GM13977 (cell line): ENCODE measurements around the gene SLC7A10.
A peak's percentile ranks its signal among the peaks of the same experiment; 100 is the strongest.

ENCODE experiments used
- DNase-seq: peaks from one replicate; pipeline ENCODE4 v3.0.0; 2012; ENCODE audit warnings: low spot score
- in situ Hi-C: fragments of 300-500 bp; cut with MboI; formaldehyde crosslinking; loops from one replicate; pipeline ENCODE4 v1.12.0; 2022; ENCODE audit warnings: low sequenced_read_pairs, low pct_unique_long_range_greater_than_20kb, mixed read lengths, inconsistent platforms; ENCODE audit not compliant: unreplicated experiment
- TF ChIP-seq, protein P1 (sequence below): IDR thresholded peaks from 2 replicates; pipeline ENCODE4 v1.5.1; 2012; ENCODE audit warnings: mild to moderate bottlenecking, control low read depth; ENCODE audit not compliant: insufficient read depth; ENCODE audit errors: extremely low read depth, missing control alignments

SLC7A10 gene

GRCh38 chr19:33239223-33239975, 13.7 kb upstream of the SLC7A10 start:
- no peak for DNase-seq
- in situ Hi-C loops = loop anchor here (10.0 kb wide), 1 partner anchor 165 kb away; no protein-coding TSS in a partner anchor
- TF ChIP-seq, protein P1, sequence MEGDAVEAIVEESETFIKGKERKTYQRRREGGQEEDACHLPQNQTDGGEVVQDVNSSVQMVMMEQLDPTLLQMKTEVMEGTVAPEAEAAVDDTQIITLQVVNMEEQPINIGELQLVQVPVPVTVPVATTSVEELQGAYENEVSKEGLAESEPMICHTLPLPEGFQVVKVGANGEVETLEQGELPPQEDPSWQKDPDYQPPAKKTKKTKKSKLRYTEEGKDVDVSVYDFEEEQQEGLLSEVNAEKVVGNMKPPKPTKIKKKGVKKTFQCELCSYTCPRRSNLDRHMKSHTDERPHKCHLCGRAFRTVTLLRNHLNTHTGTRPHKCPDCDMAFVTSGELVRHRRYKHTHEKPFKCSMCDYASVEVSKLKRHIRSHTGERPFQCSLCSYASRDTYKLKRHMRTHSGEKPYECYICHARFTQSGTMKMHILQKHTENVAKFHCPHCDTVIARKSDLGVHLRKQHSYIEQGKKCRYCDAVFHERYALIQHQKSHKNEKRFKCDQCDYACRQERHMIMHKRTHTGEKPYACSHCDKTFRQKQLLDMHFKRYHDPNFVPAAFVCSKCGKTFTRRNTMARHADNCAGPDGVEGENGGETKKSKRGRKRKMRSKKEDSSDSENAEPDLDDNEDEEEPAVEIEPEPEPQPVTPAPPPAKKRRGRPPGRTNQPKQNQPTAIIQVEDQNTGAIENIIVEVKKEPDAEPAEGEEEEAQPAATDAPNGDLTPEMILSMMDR = no peak

DNA sequence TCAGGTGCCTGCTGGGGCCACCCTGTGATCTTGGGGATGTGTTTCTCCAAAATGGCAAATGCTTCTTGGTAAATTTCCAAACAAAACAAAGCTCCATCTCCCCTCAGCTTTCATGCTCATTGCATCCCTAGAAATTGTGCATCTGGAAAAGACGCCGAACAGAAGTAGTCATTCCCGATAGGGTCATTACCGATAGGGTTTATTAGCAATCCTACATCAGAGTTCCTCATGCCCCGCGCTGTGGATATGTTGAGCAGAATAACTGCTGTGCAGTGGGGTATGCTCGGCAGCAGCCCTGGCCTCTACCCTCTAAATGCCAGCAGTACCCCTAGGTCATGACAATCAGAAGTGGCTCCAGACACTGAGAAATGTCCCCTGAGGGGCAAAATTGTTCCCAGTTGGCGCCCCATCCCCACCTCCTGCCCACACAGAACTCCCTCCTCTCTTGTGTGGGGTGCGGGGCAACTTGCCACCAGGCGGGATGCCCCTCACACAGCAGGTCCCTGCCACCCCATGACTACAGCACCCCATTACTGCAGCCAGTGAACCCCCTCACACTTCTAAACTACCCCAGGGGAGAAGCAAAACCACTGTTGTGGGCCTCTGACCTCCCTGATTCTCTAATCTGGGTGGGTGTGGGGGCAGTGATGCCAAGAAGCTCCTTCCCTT, 13.0 kb upstream of the SLC7A10 start:
- TF ChIP-seq, protein P1 = no peak
- in situ Hi-C loops = loop anchor here (10.0 kb wide), 1 partner anchor 166 kb away; no protein-coding TSS in a partner anchor
- no peak for DNase-seq

- no peak for DNase-seq
- TF ChIP-seq, protein P1 = no peak
- in situ Hi-C loops = loop anchor here (10.0 kb wide), 1 partner anchor 168 kb away; no protein-coding TSS in a partner anchor
These were observed 11.2 kb upstream of the SLC7A10 start for GRCh38 chr19:33236696-33237390.

DNA sequence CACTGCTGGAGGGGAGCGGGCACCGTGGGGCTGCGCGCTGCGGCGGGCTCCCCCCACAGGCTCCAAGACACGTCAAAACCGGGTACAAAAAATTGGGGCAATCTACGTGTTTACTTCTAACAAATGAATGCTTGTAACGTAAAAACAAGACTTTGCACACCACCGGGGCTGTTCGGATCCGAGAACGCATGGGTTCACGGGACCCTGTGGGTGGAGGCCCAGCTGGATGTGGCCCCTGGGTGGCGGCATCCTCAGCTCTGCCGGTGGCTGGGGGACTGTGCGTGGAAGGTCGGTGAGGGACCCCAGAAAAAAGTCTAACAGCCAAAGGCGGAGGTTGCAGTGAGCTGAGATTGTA, 10.3 kb upstream of the SLC7A10 start:
- no peak for DNase-seq
- TF ChIP-seq, protein P1 = no peak
- in situ Hi-C loops = loop anchor here (10.0 kb wide), 1 partner anchor 169 kb away; no protein-coding TSS in a partner anchor

DNA sequence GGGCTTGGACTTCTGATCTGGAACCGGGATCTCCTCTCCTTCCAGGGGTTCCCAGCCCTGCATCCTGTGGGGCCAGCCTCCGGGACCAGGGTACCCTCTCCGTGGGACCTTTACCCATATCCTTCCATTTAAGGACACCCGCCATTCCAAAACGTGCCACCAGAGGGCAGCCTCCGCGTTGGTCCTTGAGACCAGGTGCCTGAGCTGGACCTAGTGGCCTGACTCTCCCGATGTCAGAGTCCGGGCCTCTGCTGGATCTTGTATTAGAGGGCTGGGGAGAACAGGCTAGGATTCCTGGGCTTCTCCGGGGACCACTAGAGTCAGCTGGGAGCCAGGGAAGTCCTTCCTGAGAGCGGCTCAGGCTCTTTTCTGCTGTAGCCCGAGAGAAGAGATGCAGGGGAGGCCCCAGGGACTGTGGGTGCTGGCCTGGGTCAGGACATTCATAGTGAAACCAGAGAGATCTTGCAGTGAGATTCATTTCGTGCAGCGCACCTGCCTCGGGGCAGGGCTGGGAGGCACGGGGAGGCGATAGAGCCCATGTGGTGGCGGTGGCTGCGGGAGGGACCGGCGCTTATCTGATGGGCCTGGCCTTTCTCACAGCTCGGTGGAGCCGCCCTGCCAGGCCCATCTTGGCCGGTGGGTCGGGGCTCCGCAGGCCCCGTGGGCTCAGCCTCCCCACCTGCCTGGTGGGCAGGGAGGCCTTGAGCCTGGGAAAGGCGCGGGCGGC, 9.8 kb upstream of the SLC7A10 start:
- in situ Hi-C loops = loop anchor here (10.0 kb wide), 1 partner anchor 169 kb away; no protein-coding TSS in a partner anchor
- TF ChIP-seq, protein P1 = peak; percentile 92
- DNase-seq = peak; percentile 94

DNA sequence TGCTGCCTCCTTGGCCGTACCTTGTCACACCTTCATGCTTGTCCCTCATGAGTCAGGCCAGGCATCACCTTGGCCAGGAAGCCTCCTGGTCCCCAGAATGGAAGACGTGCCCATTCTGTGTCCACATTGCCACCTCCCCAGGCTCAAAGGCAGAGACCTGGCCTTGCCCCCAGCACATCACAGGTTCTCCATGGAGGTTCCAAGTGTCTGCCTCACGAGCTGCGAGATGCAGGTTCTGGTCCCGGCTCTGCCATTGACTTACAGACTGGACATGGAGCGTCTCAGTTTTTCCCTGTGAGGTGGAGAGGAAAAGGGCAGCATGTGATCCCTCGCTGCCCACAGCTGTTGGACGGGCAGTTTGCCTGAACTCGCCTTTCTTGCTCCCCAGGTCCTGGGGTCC, 9.1 kb upstream of the SLC7A10 start:
- in situ Hi-C loops = loop anchor here (10.0 kb wide), 1 partner anchor 170 kb away; no protein-coding TSS in a partner anchor
- TF ChIP-seq, protein P1 = no peak
- DNase-seq = no peak
